Adrenal gland (tissue), 12 donors: ENCODE data around the gene CLASP1. TPM values are rescaled to one million over a fixed set of nuclear protein-coding genes. Genes with fewer than 3 reads are reported as not detected.
"Not testable (repeated sequence)": the region's sequence is repeated elsewhere in the genome, so short reads cannot be mapped to it uniquely, and the experiment has no call there.

ENCODE experiments used
- DNase-seq, 7 donors: peaks; one replicate each; pipeline ENCODE4 v3.0.0-alpha.2; 2019 to 2020
- H3K27ac ChIP-seq, 5 donors: fragments of 200-600 bp; sonication (generic) in 4 of 5; 1 replicate in 3 of 5; 2 replicates in 2 of 5; pipeline versions ENCODE4 v1.5.1 to v1.8.0; 2016 to 2020; ENCODE audit warnings: mild to moderate bottlenecking in 1 of 5
- H3K27me3 ChIP-seq: fragments of 200-600 bp; 2 replicates; pipeline ENCODE4 v1.8.0; 2021
- H3K36me3 ChIP-seq, 2 donors: fragments of 200-600 bp; replicated peaks in 1 of 2; 1 replicate in 1 of 2; 2 replicates in 1 of 2; pipeline versions ENCODE4 v1.5.1 to v1.8.0; 2018 to 2022
- H3K4me1 ChIP-seq, 2 donors: fragments of 200-600 bp; replicated peaks in 1 of 2; 1 replicate in 1 of 2; 2 replicates in 1 of 2; pipeline versions ENCODE4 v1.5.1 to v1.8.0; 2018 to 2021
- H3K4me3 ChIP-seq, 4 donors: fragments of 200-600 bp; sonication (generic) in 3 of 4; one replicate each; pipeline ENCODE4 v1.5.1; 2016 to 2018
- H3K9me3 ChIP-seq, 3 donors: fragments of 200-600 bp; sonication (generic) in 1 of 3; replicated peaks in 1 of 3; 1 replicate in 2 of 3; 2 replicates in 1 of 3; pipeline versions ENCODE4 v1.5.1 to v1.8.0; 2016 to 2021
- CTCF ChIP-seq, 6 experiments: fragments of 450-650 bp in 4 of 6; fragments of 200-600 bp in 2 of 6; sonication (generic) in 1 of 6; IDR thresholded peaks; 1 replicate in 5 of 6; 2 replicates in 1 of 6; pipeline versions ENCODE4 v1.5.1 to v1.8.0; 2016 to 2021; ENCODE audit warnings: antibody characterized with exemption in 6 of 6, mild to moderate bottlenecking in 2 of 6, moderate library complexity in 1 of 6
- POLR2A ChIP-seq, 2 donors: fragments of 450-650 bp; IDR thresholded peaks; one replicate each; pipeline ENCODE4 v1.6.1; 2017; ENCODE audit warnings: antibody characterized with exemption in 2 of 2, mild to moderate bottlenecking in 2 of 2, moderate library complexity in 1 of 2
- WGBS, 4 donors: extraction: QIAGEN DNeasy Blood & Tissue Kit in 2 of 4; methylation state at CpG; one replicate each; pipeline versions ENCODE4 v1.1.5 to v1.1.7; 2013 to 2017; 5-methylcytosine and 5-hydroxymethylcytosine counted together
- intact Hi-C, 2 donors: fragments of 100-400 bp; cut with DNase I; formaldehyde crosslinking; loops; one replicate each; pipeline versions ENCODE4 v1.14.1 to v1.15.0; 2022 to 2023
- polyA plus RNA-seq, 3 donors: library from polyadenylated mRNA; stranded (reverse); fragments of 200-250 nt in 2 of 3; fragments of 350-450 nt in 1 of 3; fragmentation: Illumina TruSeq in 1 of 3; extraction: RNeasy Lipid Tissue Mini Kit (QIAGEN cat#74804) in 1 of 3; gene quantifications; one replicate each; pipeline ENCODE4 v1.2.3, GENCODE V29; 2013 to 2014
- total RNA-seq, 9 donors: library from RNA; depleted of rRNA in 4 of 9; stranded (reverse); fragments of >200 nt in 4 of 9; fragments of 120-200 nt in 1 of 9; fragmentation: NEBNext Ultra II Directional in 1 of 9; extraction: Animal tissue kit (Norgen Biotek cat#: 25700) in 1 of 9; gene quantifications; one replicate each; pipeline versions ENCODE4 v1.1.0 to v1.2.4, GENCODE V29; 2013 to 2023
- donor health status: healthy with polysubstance abuse.
- donor health status: Bipolar disorder and iron deficiency.
- donor health status: DM: yes; HTN: yes; CAD: no.
- donor health status: DM: no; HTN: no; CAD: no.
- donor health status: DM: no; HTN: no; CAD: no.
- donor health status: DM: yes; HTN: yes; CAD: no.

Gene CLASP1
- total and polyA plus RNA-seq, 12 donors = 14.9 to 66.1 (median 53.4) TPM

- TF ChIP-seq CTCF (IDR thresholded peaks at IDR 0.05) = no peak
- Histone ChIP-seq H3K4me1 (no peaks in the 10 kb centered on the region), H3K4me3 (no peak overlapping the region), H3K36me3 (no peaks in the 10 kb centered on the region), H3K9me3 (no peaks in the 10 kb centered on the region), H3K27ac (no peak overlapping the region), H3K27me3 (no peaks in the 10 kb centered on the region)
- intact Hi-C loops = no loop called here
- 64 to 81% (median 70%) methylated on average over 3 of the region's 3 CpGs for WGBS, 4 donors
- DNase-seq = no peak
Measured at GRCh38 chr2:121663434-121663833, 14.2 kb upstream of the CLASP1 start.

GRCh38 chr2:121662656-121663055 lies 13.4 kb upstream of the CLASP1 start:
- no peaks in the 10 kb centered on the region for H3K9me3 ChIP-seq
- WGBS, 4 donors = 93 to 98% (median 96%) methylated on average over 2 of the region's 2 CpGs

GRCh38 chr2:121659933-121660332 lies 10.7 kb upstream of the CLASP1 start:
- 77 to 86% (median 81%) methylated on average over 6 of the region's 6 CpGs for WGBS, 4 donors
- DNase-seq = no peak
- H3K4me1 ChIP-seq = no peaks in the 10 kb centered on the region
- H3K27me3 ChIP-seq = no peaks in the 10 kb centered on the region
- TF ChIP-seq POLR2A (IDR thresholded peaks at IDR 0.05) (no peak), CTCF (IDR thresholded peaks at IDR 0.05) (no peak)
- no peak overlapping the region for H3K4me3 ChIP-seq
- no peak overlapping the region for H3K27ac ChIP-seq
- H3K9me3 ChIP-seq = no peaks in the 10 kb centered on the region
- no peaks in the 10 kb centered on the region for H3K36me3 ChIP-seq
- intact Hi-C loops = no loop called here

More at GRCh38 chr2:121662656-121663055, 13.4 kb upstream of the CLASP1 start:
- Histone ChIP-seq H3K4me3 (no peak overlapping the region), H3K4me1 (no peaks in the 10 kb centered on the region), H3K27me3 (no peaks in the 10 kb centered on the region), H3K27ac (no peak overlapping the region), H3K36me3 (no peaks in the 10 kb centered on the region)
- intact Hi-C loops = no loop called here
- TF ChIP-seq POLR2A (IDR thresholded peaks at IDR 0.05) = no peak
- no peak for TF ChIP-seq CTCF (IDR thresholded peaks at IDR 0.05)
- no peak for DNase-seq

- 89 to 100% (median 95%) methylated on average over 1 of the region's 1 CpG for WGBS, 4 donors
- H3K4me3 ChIP-seq, H3K4me1 ChIP-seq, H3K27ac ChIP-seq, DNase-seq, intact Hi-C loops, H3K27me3 ChIP-seq, H3K36me3 ChIP-seq, H3K9me3 ChIP-seq: not testable (repeated sequence)
Measured at GRCh38 chr2:121658393-121658792, 9.1 kb upstream of the CLASP1 start.

GRCh38 chr2:121653035-121653434 lies 3.8 kb upstream of the CLASP1 start:
- TF ChIP-seq CTCF (IDR thresholded peaks at IDR 0.05) (no peak), POLR2A (IDR thresholded peaks at IDR 0.05) (no peak)
- Histone ChIP-seq H3K36me3 (no peaks in the 10 kb centered on the region), H3K4me3 (no peak overlapping the region), H3K9me3 (no peaks in the 10 kb centered on the region), H3K27me3 (no peaks in the 10 kb centered on the region), H3K4me1 (peaks cover 9 to 17% of the 10 kb centered on the region in 2 donors), H3K27ac (no peak overlapping the region)
- intact Hi-C loops = loop anchor here in 1 of 2 donors (5.0 kb wide), 1 partner anchor 51 kb away; no protein-coding TSS in a partner anchor
- WGBS, 4 donors = 89 to 94% (median 92%) methylated on average over 1 of the region's 1 CpG
- no peak for DNase-seq
